Adrenal gland (tissue), 12 donors: ENCODE measurements around the gene CWC22. TPM values are rescaled to one million over a fixed set of nuclear protein-coding genes. Genes with fewer than 3 reads are reported as not detected.
A peak's percentile ranks its signal among the peaks of the same experiment; 100 is the strongest.

ENCODE experiments used
- DNase-seq, 7 donors: peaks; one replicate each; pipeline ENCODE4 v3.0.0-alpha.2; 2019 to 2020
- H3K27ac ChIP-seq, 5 donors: fragments of 200-600 bp; sonication (generic) in 4 of 5; 1 replicate in 3 of 5; 2 replicates in 2 of 5; pipeline versions ENCODE4 v1.5.1 to v1.8.0; 2016 to 2020; ENCODE audit warnings: mild to moderate bottlenecking in 1 of 5
- H3K27me3 ChIP-seq: fragments of 200-600 bp; 2 replicates; pipeline ENCODE4 v1.8.0; 2021
- H3K36me3 ChIP-seq, 2 donors: fragments of 200-600 bp; replicated peaks in 1 of 2; 1 replicate in 1 of 2; 2 replicates in 1 of 2; pipeline versions ENCODE4 v1.5.1 to v1.8.0; 2018 to 2022
- H3K4me1 ChIP-seq, 2 donors: fragments of 200-600 bp; replicated peaks in 1 of 2; 1 replicate in 1 of 2; 2 replicates in 1 of 2; pipeline versions ENCODE4 v1.5.1 to v1.8.0; 2018 to 2021
- H3K4me3 ChIP-seq, 4 donors: fragments of 200-600 bp; sonication (generic) in 3 of 4; one replicate each; pipeline ENCODE4 v1.5.1; 2016 to 2018
- H3K9me3 ChIP-seq, 3 donors: fragments of 200-600 bp; sonication (generic) in 1 of 3; replicated peaks in 1 of 3; 1 replicate in 2 of 3; 2 replicates in 1 of 3; pipeline versions ENCODE4 v1.5.1 to v1.8.0; 2016 to 2021
- POLR2A ChIP-seq, 2 donors: fragments of 450-650 bp; IDR thresholded peaks; one replicate each; pipeline ENCODE4 v1.6.1; 2017; ENCODE audit warnings: antibody characterized with exemption in 2 of 2, mild to moderate bottlenecking in 2 of 2, moderate library complexity in 1 of 2
- WGBS, 4 donors: extraction: QIAGEN DNeasy Blood & Tissue Kit in 2 of 4; methylation state at CpG; one replicate each; pipeline versions ENCODE4 v1.1.5 to v1.1.7; 2013 to 2017; 5-methylcytosine and 5-hydroxymethylcytosine counted together
- intact Hi-C, 2 donors: fragments of 100-400 bp; cut with DNase I; formaldehyde crosslinking; loops; one replicate each; pipeline versions ENCODE4 v1.14.1 to v1.15.0; 2022 to 2023
- polyA plus RNA-seq, 3 donors: library from polyadenylated mRNA; stranded (reverse); fragments of 200-250 nt in 2 of 3; fragments of 350-450 nt in 1 of 3; fragmentation: Illumina TruSeq in 1 of 3; extraction: RNeasy Lipid Tissue Mini Kit (QIAGEN cat#74804) in 1 of 3; gene quantifications; one replicate each; pipeline ENCODE4 v1.2.3, GENCODE V29; 2013 to 2014
- total RNA-seq, 9 donors: library from RNA; depleted of rRNA in 4 of 9; stranded (reverse); fragments of >200 nt in 4 of 9; fragments of 120-200 nt in 1 of 9; fragmentation: NEBNext Ultra II Directional in 1 of 9; extraction: Animal tissue kit (Norgen Biotek cat#: 25700) in 1 of 9; gene quantifications; one replicate each; pipeline versions ENCODE4 v1.1.0 to v1.2.4, GENCODE V29; 2013 to 2023
- TF ChIP-seq, protein P1 (sequence below), 6 experiments: fragments of 450-650 bp in 4 of 6; fragments of 200-600 bp in 2 of 6; sonication (generic) in 1 of 6; IDR thresholded peaks; 1 replicate in 5 of 6; 2 replicates in 1 of 6; pipeline versions ENCODE4 v1.5.1 to v1.8.0; 2016 to 2021; ENCODE audit warnings: antibody characterized with exemption in 6 of 6, mild to moderate bottlenecking in 2 of 6, moderate library complexity in 1 of 6
- donor health status: healthy with polysubstance abuse.
- donor health status: Bipolar disorder and iron deficiency.
- donor health status: DM: yes; HTN: yes; CAD: no.
- donor health status: DM: no; HTN: no; CAD: no.
- donor health status: DM: no; HTN: no; CAD: no.
- donor health status: DM: yes; HTN: yes; CAD: no.

Gene CWC22
- total and polyA plus RNA-seq, 12 donors: 9.2 to 22.0 (median 14.9) TPM

- no peak for TF ChIP-seq POLR2A (IDR thresholded peaks at IDR 0.05)
- TF ChIP-seq, protein P1, sequence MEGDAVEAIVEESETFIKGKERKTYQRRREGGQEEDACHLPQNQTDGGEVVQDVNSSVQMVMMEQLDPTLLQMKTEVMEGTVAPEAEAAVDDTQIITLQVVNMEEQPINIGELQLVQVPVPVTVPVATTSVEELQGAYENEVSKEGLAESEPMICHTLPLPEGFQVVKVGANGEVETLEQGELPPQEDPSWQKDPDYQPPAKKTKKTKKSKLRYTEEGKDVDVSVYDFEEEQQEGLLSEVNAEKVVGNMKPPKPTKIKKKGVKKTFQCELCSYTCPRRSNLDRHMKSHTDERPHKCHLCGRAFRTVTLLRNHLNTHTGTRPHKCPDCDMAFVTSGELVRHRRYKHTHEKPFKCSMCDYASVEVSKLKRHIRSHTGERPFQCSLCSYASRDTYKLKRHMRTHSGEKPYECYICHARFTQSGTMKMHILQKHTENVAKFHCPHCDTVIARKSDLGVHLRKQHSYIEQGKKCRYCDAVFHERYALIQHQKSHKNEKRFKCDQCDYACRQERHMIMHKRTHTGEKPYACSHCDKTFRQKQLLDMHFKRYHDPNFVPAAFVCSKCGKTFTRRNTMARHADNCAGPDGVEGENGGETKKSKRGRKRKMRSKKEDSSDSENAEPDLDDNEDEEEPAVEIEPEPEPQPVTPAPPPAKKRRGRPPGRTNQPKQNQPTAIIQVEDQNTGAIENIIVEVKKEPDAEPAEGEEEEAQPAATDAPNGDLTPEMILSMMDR (IDR thresholded peaks at IDR 0.05): no peak
- H3K4me1 ChIP-seq: no peaks in the 10 kb centered on the region
- intact Hi-C loops: no loop called here
- H3K9me3 ChIP-seq: peaks cover 0 to 4% (median 0%) of the 10 kb centered on the region in 3 donors
- no peak for DNase-seq
- no peaks in the 10 kb centered on the region for H3K27me3 ChIP-seq
- 77 to 86% (median 78%) methylated on average over 5 of the region's 5 CpGs for WGBS, 4 donors
- no peak overlapping the region for H3K4me3 ChIP-seq
- no peaks in the 10 kb centered on the region for H3K36me3 ChIP-seq
- H3K27ac ChIP-seq: no peak overlapping the region
Observed at GRCh38 chr2:179939259-179939658, 67.8 kb downstream of the CWC22 start.

GRCh38 chr2:179938026-179938425 lies 69.1 kb downstream of the CWC22 start:
- intact Hi-C loops: no loop called here
- peaks cover 0 to 4% (median 0%) of the 10 kb centered on the region in 3 donors for H3K9me3 ChIP-seq
- peaks cover 3% of the 10 kb centered on the region in 2 donors for H3K4me1 ChIP-seq
- WGBS, 4 donors: 91 to 98% (median 97%) methylated on average over 2 of the region's 2 CpGs
- H3K27ac ChIP-seq: no peak overlapping the region
- H3K36me3 ChIP-seq: no peaks in the 10 kb centered on the region
- no peak overlapping the region for H3K4me3 ChIP-seq
- no peaks in the 10 kb centered on the region for H3K27me3 ChIP-seq
- no peak for DNase-seq
- TF ChIP-seq, protein P1 (IDR thresholded peaks at IDR 0.05): no peak
- TF ChIP-seq POLR2A (IDR thresholded peaks at IDR 0.05): no peak

DNA sequence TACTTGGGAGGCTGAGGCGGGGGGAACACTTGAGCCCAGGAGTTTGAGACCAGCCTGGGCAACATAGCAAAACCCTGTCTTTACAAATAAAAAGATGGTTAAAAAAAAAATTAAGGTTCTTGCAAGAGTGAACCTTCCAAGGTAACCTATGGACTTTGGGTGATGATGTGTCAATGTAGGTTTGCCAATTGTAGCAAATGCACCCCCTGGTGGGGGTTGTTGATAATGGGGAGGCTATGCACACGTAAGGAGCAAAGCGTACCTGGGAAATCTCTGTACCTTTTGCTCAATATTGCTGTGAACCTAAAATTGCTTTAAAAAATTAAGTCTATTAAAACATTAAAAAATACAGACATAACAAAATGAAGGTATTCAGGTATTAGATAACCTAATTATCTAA lies 70.4 kb downstream of the CWC22 start:
- Histone ChIP-seq H3K9me3 (peaks cover 0 to 4% (median 0%) of the 10 kb centered on the region in 3 donors), H3K27ac (no peak overlapping the region), H3K4me3 (no peak overlapping the region), H3K27me3 (no peaks in the 10 kb centered on the region), H3K4me1 (peaks cover 8 to 13% of the 10 kb centered on the region in 2 donors), H3K36me3 (no peaks in the 10 kb centered on the region)
- 97 to 99% (median 99%) methylated on average over 3 of the region's 3 CpGs for WGBS, 4 donors
- DNase-seq: peak in 5 of 7 donors; percentile 22 to 41 (median 29)
- TF ChIP-seq, protein P1 (IDR thresholded peaks at IDR 0.05): peak in 5 of 6 experiments; percentile 12 to 36 (median 26)
- TF ChIP-seq POLR2A (IDR thresholded peaks at IDR 0.05): no peak
- intact Hi-C loops: no loop called here

DNA sequence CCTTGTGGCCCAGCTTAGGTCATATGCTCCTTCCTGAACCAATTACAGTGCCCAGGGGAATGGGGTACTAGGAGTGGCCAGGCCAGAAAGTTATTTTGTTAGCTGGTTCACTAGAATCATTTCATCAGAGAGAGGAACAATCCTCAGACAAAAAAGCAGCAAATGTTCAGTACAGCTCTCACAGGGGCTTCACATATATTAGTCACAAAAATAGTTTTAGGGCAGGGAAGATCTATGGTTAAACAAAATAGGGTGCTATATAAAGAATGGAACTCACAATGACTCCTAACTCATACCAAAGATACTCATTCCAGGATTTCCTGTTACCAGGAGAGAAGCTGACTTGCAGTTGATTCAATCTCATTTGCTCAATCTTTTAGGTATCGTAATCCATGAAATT lies 71.0 kb downstream of the CWC22 start:
- no peak for DNase-seq
- no peak overlapping the region for H3K4me3 ChIP-seq
- H3K27ac ChIP-seq: no peak overlapping the region
- H3K9me3 ChIP-seq: peaks cover 0 to 4% (median 0%) of the 10 kb centered on the region in 3 donors
- no peaks in the 10 kb centered on the region for H3K36me3 ChIP-seq
- TF ChIP-seq POLR2A (IDR thresholded peaks at IDR 0.05): no peak
- TF ChIP-seq, protein P1 (IDR thresholded peaks at IDR 0.05): no peak
- peaks cover 8 to 13% of the 10 kb centered on the region in 2 donors for H3K4me1 ChIP-seq
- intact Hi-C loops: no loop called here
- H3K27me3 ChIP-seq: no peaks in the 10 kb centered on the region
- WGBS, 4 donors: 96 to 100% (median 99%) methylated on average over 1 of the region's 1 CpG
